GM23338 (cell line): ENCODE data around the gene IBA57. TPM values are rescaled to one million over a fixed set of nuclear protein-coding genes. Genes with fewer than 3 reads are reported as not detected.
"Not testable (repeated sequence)": the region's sequence is repeated elsewhere in the genome, so short reads cannot be mapped to it uniquely, and the experiment has no call there.

Experiments
- ATAC-seq: fragments of 200-7000 bp; cut with Tn5 transposase; 3 replicates; pipeline ENCODE4 v1.9.1; 2020
- DNase-seq: peaks from one replicate; pipeline ENCODE4 v3.0.0-alpha.2; 2015; ENCODE audit warnings: low spot score
- H2AFZ ChIP-seq: fragments of 200-600 bp; sonication (generic); 2 replicates; pipeline ENCODE4 v1.8.0; 2016; ENCODE audit warnings: antibody characterized with exemption, mild to moderate bottlenecking, moderate library complexity
- H3F3A ChIP-seq: fragments of 200-600 bp; sonication (generic); replicated peaks from 2 replicates; pipeline ENCODE4 v1.8.0; 2017; ENCODE audit warnings: antibody characterized with exemption, mixed run types, low read depth
- H3K27ac ChIP-seq: fragments of 200-600 bp; sonication (generic); 2 replicates; pipeline ENCODE4 v1.6.1; 2016; ENCODE audit warnings: low read depth
- H3K27me3 ChIP-seq: fragments of 200-600 bp; sonication (generic); 2 replicates; pipeline ENCODE4 v1.8.0; 2016; ENCODE audit warnings: mild to moderate bottlenecking, mixed run types, moderate library complexity; ENCODE audit not compliant: insufficient read depth
- H3K36me3 ChIP-seq: fragments of 200-600 bp; sonication (generic); 2 replicates; pipeline ENCODE4 v1.8.0; 2016; ENCODE audit warnings: mild to moderate bottlenecking; ENCODE audit not compliant: insufficient read depth
- H3K4me1 ChIP-seq: fragments of 200-600 bp; sonication (generic); 2 replicates; pipeline ENCODE4 v1.8.0; 2016; ENCODE audit warnings: mild to moderate bottlenecking, moderate library complexity; ENCODE audit not compliant: insufficient read depth
- H3K4me2 ChIP-seq: fragments of 200-600 bp; sonication (generic); 2 replicates; pipeline ENCODE4 v1.7.1; 2017; ENCODE audit warnings: mixed run types
- H3K4me3 ChIP-seq: fragments of 200-600 bp; sonication (generic); 2 replicates; pipeline ENCODE4 v1.6.1; 2016; ENCODE audit warnings: mixed run types
- H3K79me2 ChIP-seq: fragments of 200-600 bp; sonication (generic); replicated peaks from 2 replicates; pipeline ENCODE4 v1.8.0; 2017; ENCODE audit warnings: mild to moderate bottlenecking; ENCODE audit not compliant: insufficient read depth
- H3K9me2 ChIP-seq: fragments of 200-600 bp; sonication (generic); 2 replicates; pipeline ENCODE4 v1.8.0; 2017; ENCODE audit not compliant: insufficient read depth
- H4K20me1 ChIP-seq: fragments of 200-600 bp; sonication (generic); replicated peaks from 2 replicates; pipeline ENCODE4 v1.8.0; 2017; ENCODE audit warnings: mild to moderate bottlenecking; ENCODE audit not compliant: insufficient read depth
- H3K27ac Mint-ChIP-seq: 2 replicates; pipeline ENCODE4 v1.8.0; 2020; ENCODE audit warnings: inconsistent platforms, mild to moderate bottlenecking, moderate library complexity, mixed read lengths
- H3K27me3 Mint-ChIP-seq: 3 replicates; pipeline ENCODE4 v1.8.0; 2022; ENCODE audit warnings: low read depth, mild to moderate bottlenecking, moderate library complexity, mixed read lengths, inconsistent platforms; ENCODE audit not compliant: insufficient read depth, poor library complexity
- H3K36me3 Mint-ChIP-seq: 3 replicates; pipeline ENCODE4 v1.8.0; 2021; ENCODE audit warnings: low read depth, mild to moderate bottlenecking, inconsistent platforms, moderate library complexity, mixed read lengths
- H3K4me1 Mint-ChIP-seq: 3 replicates; pipeline ENCODE4 v1.8.0; 2020; ENCODE audit warnings: mild to moderate bottlenecking, inconsistent platforms, mixed read lengths
- H3K4me3 Mint-ChIP-seq: 3 replicates; pipeline ENCODE4 v1.8.0; 2021; ENCODE audit warnings: moderate library complexity, mild to moderate bottlenecking, inconsistent platforms, mixed read lengths
- H3K9me3 Mint-ChIP-seq: 3 replicates; pipeline ENCODE4 v1.8.0; 2020; ENCODE audit warnings: moderate library complexity, mild to moderate bottlenecking, inconsistent platforms, mixed read lengths
- CREB1 ChIP-seq: fragments of 250-450 bp; sonication (Bioruptor Pico); IDR thresholded peaks from 2 replicates; pipeline ENCODE4 v1.5.0; 2020; ENCODE audit warnings: low read depth, mild to moderate bottlenecking, moderate library complexity
- JUNB ChIP-seq: IDR thresholded peaks from one replicate; pipeline ENCODE4 v1.6.1; 2016; ENCODE audit warnings: antibody characterized with exemption; ENCODE audit not compliant: unreplicated experiment
- NANOG ChIP-seq: IDR thresholded peaks from 2 replicates; pipeline ENCODE4 v1.6.1; 2016; ENCODE audit warnings: antibody characterized with exemption, borderline replicate concordance
- POLR2AphosphoS5 ChIP-seq: IDR thresholded peaks from 2 replicates; pipeline ENCODE4 v1.6.1; 2016; ENCODE audit warnings: antibody characterized with exemption, low read depth
- STAT1 ChIP-seq: IDR thresholded peaks from one replicate; pipeline ENCODE4 v1.6.1; 2016; ENCODE audit warnings: antibody characterized with exemption; ENCODE audit not compliant: unreplicated experiment
- ZNF114 ChIP-seq: fragments of 250-450 bp; sonication (Bioruptor Pico); IDR thresholded peaks from 2 replicates; pipeline ENCODE4 v1.5.0; 2020; ENCODE audit warnings: mild to moderate bottlenecking, moderate library complexity
- ZNF331 ChIP-seq: fragments of 250-450 bp; sonication (Bioruptor Pico); IDR thresholded peaks from 2 replicates; pipeline ENCODE4 v1.5.0; 2020; ENCODE audit warnings: low read depth, mild to moderate bottlenecking, moderate library complexity
- ZNF462 ChIP-seq: fragments of 250-450 bp; sonication (Bioruptor Pico); IDR thresholded peaks from 2 replicates; pipeline ENCODE4 v1.5.0; 2020; ENCODE audit warnings: mild to moderate bottlenecking, moderate library complexity
- polyA plus RNA-seq: library from polyadenylated mRNA; unstranded; fragments of >200 nt; fragmentation: Nextera tagmentation; extraction: Ambion mirVana; gene quantifications from 2 replicates; pipeline ENCODE4 v1.2.1, GENCODE V29; 2016
- total RNA-seq: library from RNA; depleted of rRNA; stranded (reverse); fragments of >200 nt; shearing (Covaris generic); gene quantifications from 2 replicates; pipeline ENCODE4 v1.2.3, GENCODE V29; 2014

IBA57 gene
- total and polyA plus RNA-seq, 2 experiments from 2014 or later, result 1.1 to 10.3 TPM

- TF ChIP-seq ZNF462 (CRISPR knock-in tag) (no peak), ZNF331 (CRISPR knock-in tag) (no peak), STAT1 (no peak), POLR2AphosphoS5 (no peak), NANOG (no peak)
These were observed 20.0 kb downstream of the IBA57 start (continued) for GRCh38 chr1:228185641-228185965.

GRCh38 chr1:228188249-228188648, 22.6 kb downstream of the IBA57 start:
- not testable (repeated sequence) for H3K4me2 ChIP-seq, H2AFZ ChIP-seq, H3K79me2 ChIP-seq, H3K27ac Mint-ChIP-seq, ATAC-seq, H3K4me3 ChIP-seq, H3K27me3 ChIP-seq, H3K9me2 ChIP-seq, H3K36me3 Mint-ChIP-seq, H3K27me3 Mint-ChIP-seq, H4K20me1 ChIP-seq, H3K36me3 ChIP-seq, H3K4me1 Mint-ChIP-seq, H3K4me3 Mint-ChIP-seq, H3K4me1 ChIP-seq, DNase-seq, H3K27ac ChIP-seq, H3K9me3 Mint-ChIP-seq, H3F3A ChIP-seq

GRCh38 chr1:228190182-228190581, 24.6 kb downstream of the IBA57 start:
- no peaks in the 10 kb centered on the region for H3K79me2 ChIP-seq
- ATAC-seq (no peak), DNase-seq (no peak)
- H3K27me3 Mint-ChIP-seq, result peaks cover 6% of the 10 kb centered on the region
- no peak overlapping the region for H3K27ac ChIP-seq
- H3K4me1 ChIP-seq, result no peaks in the 10 kb centered on the region
- H3K4me2 ChIP-seq, result no peak overlapping the region
- H3K27ac Mint-ChIP-seq, result no peak overlapping the region
- H4K20me1 ChIP-seq, result no peaks in the 10 kb centered on the region
- H3K36me3 ChIP-seq, result no peaks in the 10 kb centered on the region
- 0 out of 2 replicates have a peak, but pooled peaks cover 3% of the 10 kb centered on the region for H3K9me2 ChIP-seq
- H3K9me3 Mint-ChIP-seq, result peaks cover 9% of the 10 kb centered on the region; the same call in 2 of the 3 replicates
- no peak overlapping the region for H3K4me3 Mint-ChIP-seq
- H3K4me1 Mint-ChIP-seq, result no peaks in the 10 kb centered on the region; the same call in 2 of the 3 replicates
- H3K4me3 ChIP-seq, result no peak overlapping the region
- no peaks in the 10 kb centered on the region for H3K36me3 Mint-ChIP-seq
- no peaks in the 10 kb centered on the region for H3F3A ChIP-seq
- H2AFZ ChIP-seq, result no peak overlapping the region
- no peaks in the 10 kb centered on the region for H3K27me3 ChIP-seq
- TF ChIP-seq STAT1 (no peak), ZNF114 (CRISPR knock-in tag) (no peak), NANOG (no peak), CREB1 (no peak), JUNB (no peak)
